ENCODE results near the gene MSMP. TPM values are rescaled to one million over a fixed set of nuclear protein-coding genes. Genes with fewer than 3 reads are reported as not detected.

MSMP gene
- total RNA-seq, 1 donor from 2014 or later: 23.2 TPM

DNA sequence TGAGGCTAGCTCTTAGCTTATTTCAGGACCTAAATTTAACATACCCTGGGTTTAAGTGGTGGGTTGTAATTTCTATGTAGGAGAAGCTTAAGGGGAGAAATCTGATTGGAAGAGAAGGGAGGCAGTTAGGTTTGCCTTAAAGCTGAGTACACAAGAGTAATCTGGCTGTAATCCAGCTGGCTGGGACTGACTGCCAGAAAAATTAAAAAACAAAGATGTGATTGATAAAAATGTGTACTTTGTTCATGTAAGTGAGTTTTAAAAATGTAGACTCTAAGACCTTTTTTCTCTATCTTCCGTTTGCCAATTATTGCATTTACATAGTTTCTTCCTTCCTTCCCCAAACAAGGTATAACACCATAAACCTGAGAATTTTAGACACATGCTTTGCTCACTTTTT lies 17.5 kb upstream of the MSMP start:
- no peak for DNase-seq (ENCODE audit: low read depth, low spot score)

DNA sequence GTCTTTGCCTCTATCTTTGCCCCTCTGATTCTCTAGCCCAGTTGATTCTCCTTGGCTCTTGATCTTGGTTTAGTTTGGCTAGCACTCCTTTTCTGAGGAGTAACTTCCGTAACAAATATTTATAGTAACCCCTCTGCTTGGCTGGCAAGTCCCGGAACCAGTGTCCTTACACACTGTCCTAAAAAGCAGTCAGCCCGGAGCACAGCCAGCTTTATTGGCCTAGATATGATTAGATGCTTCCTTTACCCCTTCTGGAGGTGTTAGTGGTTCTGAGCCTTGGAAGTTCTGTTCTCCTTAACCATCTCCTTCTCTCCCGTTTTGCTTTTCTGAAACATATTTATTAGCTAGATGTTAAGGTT lies 17.0 kb upstream of the MSMP start:
- DNase-seq (ENCODE audit: low read depth, low spot score): no peak

DNA sequence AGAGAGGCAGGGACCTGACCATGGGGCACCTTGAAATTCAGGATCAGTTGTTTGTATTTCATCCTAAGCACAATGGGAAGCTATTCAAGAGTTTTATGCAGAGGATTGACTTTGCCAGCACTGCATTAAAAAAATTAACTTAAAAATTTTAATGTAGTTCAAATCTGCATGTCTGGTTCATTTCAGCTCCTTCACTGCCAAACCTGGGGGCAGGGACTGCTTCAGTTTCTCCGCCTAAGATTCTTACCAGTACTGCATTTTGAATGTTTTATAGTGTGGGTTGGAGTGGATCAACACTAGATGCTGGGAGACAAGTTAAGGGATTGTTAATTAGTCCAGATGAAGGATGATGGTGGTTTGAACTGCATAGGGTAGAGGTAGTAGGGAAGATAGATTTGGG lies 15.7 kb upstream of the MSMP start:
- DNase-seq (ENCODE audit: low read depth, low spot score): no peak

DNA sequence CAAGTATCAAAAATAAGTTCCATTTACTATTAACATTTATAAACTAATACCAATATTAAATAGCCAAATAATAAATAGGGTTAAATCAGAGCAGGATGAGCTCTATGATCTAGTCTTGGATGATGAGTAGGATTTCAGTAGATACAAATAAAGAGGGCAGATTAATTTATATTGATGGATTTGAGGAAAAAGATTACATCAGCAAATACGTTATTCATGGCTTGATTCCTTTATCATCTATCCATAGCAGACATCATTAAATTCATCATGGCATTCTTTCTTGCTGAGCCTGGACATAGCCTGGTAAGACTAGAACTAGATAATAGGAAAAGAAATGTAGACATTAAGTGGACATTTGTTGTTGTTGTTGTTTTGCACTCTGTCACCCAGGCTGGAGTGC lies 13.4 kb upstream of the MSMP start:
- no peak for DNase-seq (ENCODE audit: low read depth, low spot score)

DNA sequence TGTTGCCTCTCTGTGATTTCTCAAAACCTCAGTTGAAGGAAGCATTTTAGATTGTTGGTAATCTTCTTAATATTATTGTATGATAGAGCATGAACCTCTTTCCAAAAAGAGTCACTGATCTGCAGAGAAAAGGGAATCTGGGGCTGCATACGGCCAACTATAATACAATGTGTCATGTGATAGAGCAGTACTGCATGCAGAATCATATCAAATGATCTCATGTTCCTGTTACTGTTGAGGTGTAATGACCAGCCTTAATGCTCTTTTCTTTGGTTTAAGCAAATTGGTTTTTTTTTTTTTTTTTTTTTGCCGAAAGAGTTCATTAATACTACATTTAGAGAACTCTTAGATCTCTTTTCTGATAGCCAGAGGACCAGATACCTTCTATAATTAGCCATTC lies 12.9 kb upstream of the MSMP start:
- DNase-seq (ENCODE audit: low read depth, low spot score): no peak

DNA sequence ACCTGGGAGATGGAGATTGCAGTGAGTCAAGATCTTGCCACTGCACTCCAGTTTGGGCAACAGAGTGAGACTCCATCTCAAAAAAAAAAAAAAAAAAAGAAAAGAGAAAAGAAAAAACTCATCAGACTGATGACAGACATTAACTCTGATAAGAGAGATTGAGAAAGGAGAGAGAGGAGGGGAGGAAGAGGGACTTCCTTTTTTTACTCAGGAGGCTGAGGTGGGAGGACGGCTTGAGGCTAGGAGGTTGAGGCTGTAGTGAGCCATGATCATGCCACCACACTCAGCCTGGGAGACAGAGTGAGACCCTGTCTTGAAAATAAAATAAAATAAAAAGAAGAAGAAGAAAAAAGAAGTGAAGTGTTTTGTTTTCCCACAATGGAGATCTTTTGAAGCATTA lies 9.7 kb upstream of the MSMP start:
- DNase-seq (ENCODE audit: low read depth, low spot score): no peak

DNA sequence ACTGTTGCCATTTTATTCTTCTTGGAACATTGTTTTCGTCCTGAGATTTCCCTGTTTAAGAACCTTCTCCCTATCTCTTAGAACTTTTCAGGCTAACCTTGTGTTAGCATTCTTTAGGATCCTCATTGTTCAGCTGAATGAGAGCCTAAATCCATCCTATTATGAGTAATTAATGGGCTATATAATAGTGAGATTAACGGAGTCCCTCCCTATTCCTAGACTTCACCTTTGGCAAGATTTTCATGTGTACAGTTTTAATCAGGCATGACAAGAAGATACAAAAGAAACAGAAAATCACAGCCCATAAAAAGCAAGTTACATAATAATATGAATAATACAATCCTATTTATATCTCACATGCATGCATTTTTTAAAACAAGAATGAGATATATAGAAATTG lies 9.1 kb upstream of the MSMP start:
- no peak for DNase-seq (ENCODE audit: low read depth, low spot score)

DNA sequence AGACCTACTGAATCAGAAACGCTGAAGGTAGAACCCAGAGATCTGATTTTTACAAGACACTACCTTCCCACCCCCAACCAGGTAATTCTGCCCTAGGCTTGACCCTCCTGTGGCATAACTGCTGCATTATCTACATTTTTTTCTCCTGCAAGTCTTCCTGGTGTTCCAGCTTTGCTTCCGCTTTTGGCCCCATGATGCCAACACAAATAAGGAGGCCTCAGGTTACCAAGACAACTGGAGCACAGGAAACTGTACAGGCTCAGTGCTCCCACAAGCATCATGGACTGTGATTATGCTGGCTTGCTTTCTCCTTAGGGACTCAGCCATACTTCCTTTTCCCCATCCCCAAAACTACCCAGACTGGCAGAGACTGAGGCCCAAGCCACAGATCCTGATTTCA lies 6.6 kb upstream of the MSMP start:
- peak; percentile 95 for DNase-seq (ENCODE audit: low read depth, low spot score)

DNA sequence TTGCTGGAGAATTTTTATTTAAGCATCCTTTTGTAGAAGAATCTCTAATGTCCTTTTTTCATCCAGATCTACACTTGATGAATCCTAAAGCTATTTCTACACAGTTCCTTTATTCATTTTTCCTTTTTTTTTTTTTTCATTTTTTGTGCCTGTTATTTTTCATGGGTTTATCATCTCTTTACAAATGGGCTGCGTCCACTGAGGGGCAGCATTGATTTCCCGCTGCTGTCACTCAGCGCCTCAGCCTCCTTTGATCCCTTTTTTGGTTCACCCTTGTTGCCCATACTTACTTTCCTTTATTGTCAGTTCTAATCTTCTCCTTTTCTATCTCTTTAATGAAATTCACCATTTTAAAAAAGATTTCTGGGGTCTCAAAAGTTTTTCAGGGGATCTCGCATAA lies 5.7 kb upstream of the MSMP start:
- DNase-seq (ENCODE audit: low read depth, low spot score): no peak

DNA sequence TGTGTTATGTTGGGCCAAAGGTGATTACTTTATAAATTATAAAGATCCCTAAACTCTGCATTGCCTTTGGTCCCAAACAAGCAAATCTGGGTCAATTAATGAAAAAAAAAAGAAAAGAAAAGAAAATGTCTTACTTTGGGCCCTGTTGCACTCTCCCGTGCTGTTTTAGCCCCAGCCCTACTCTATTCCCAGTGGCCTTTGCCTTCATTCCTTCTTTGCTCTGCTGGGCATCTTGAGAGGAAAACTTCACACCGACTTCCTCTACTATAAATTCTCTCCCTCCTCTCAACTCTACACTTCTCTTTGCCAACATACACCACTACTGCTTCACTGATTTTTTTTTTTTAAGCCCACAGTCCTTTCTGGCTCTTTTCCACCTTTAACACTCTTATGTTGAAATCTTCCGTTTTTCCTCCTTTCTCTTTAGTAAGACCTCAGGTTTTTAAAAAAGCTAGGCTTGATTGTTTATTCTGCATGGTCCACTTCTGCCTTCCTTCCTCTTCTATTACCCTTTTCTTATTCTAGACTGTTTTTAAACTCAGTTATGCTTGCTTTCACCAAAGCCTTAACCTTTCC lies 4.5 kb upstream of the MSMP start:
- DNase-seq (ENCODE audit: low read depth, low spot score): no peak

DNA sequence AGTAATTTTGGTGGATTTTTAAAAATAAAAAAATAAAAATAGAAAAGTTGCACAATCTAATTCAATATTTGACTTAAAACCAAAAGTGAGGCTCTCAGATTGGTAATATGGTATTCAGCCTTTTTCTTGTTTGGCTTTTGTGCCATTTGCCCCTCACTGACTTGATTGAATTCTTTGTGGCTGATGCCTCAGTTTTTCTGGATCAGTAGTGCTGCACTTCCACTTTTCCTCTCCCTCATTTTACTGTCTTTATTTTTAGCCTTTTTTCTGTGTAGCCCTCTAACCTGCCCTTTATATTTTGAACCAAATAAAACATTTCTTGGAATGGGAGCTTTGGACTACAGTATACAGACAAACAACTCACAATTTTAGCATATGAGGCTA lies 3.8 kb upstream of the MSMP start:
- no peak for DNase-seq (ENCODE audit: low read depth, low spot score)

DNA sequence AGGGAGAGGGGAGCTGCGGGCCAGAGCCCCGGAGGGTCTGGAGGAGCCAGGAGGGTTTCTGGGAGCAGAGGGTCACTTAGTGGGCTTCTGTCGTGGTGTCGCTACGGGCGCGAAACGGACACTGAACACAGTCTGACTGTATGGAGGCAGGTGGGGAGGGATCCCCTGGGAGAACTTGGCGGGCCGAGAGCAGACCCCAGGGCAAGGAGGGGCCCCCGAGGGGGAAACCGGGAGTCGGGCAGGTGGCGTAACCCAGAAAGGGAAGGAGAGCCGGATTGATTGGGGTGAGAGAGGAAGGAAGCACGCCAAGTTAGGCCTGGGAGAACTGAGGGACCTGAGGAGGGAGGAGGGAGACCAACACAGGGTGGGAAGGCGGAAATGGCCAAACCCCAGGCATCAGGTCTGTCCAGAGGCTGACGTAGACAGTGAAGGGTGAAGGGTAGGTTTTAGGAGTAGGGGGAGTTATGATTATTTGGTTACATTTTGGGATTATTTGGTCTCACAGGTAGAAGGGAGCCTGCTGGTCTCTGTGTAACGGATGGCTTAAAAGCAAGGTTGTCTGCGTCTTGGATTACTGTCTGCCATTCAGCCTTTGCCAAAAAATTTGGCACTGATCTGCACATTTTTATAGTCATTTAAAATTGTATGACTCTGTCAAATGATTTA lies 3.3 kb upstream of the MSMP start:
- DNase-seq (ENCODE audit: low read depth, low spot score): no peak

DNA sequence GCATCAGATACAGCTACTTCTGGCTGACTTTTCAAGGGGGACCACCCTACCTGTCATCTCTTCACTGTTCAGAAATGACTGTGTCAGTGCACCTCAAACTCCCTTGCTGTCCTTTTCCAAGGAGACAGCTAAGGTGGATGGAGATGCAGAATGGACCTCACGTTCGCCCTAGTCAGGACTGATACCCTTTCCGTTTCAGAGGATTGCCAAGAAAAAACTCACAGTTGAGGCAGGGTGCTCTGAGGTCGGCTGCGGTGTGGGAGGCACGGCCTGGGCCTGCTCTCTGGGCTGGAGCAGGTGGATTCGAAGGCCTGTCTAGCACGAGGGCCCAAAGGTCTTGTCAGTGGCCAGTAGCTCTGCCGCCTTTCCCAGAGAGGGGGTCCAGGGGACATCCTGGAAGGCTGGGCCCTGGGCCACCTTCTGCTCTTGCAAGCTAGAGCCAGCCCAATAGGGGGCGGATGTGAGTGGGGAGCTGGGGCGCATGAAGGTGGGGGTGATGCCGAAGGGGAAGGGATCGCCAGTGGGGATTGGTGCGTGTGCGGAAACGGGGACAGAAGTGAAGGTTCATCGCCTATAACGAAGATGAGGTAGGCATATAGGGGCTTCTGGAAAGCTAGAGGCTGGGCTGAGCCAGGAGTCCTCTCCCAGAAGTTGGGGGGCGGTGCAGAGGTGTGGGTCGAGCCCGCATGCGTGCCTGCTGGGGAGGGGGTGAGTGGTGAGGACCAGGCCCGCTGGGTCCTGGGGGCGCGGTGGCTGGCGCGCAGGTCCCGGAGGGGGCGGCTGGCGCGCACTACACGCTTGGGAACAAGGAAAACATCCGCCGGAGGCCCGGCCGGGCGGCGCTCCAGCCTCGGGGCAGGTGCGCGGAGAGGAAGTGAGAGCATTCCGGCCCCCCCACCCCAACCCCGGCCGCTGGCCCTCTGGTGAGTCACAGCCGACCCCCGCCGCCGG lies 2.5 kb upstream of the MSMP start:
- DNase-seq (ENCODE audit: low read depth, low spot score): no peak

DNA sequence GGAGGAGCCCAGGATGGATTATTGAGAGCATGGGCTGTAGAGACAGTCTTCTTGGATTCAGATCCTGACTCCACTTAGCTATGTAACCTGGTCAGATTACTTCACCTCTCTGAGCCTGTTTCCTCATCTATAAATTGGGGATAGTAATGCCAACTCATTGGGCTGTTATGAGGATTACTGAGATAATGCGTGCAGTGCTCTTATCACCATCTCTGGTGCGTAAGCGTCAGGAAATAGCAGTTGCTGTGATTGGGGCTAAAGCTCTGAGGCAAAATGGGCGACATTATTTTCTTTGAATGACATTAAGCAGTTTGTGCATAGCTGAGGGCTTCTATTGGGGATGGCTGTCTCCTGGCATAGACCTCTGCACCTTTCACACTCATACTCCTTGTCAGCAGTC lies 995 bp upstream of the MSMP start:
- DNase-seq (ENCODE audit: low read depth, low spot score): no peak

DNA sequence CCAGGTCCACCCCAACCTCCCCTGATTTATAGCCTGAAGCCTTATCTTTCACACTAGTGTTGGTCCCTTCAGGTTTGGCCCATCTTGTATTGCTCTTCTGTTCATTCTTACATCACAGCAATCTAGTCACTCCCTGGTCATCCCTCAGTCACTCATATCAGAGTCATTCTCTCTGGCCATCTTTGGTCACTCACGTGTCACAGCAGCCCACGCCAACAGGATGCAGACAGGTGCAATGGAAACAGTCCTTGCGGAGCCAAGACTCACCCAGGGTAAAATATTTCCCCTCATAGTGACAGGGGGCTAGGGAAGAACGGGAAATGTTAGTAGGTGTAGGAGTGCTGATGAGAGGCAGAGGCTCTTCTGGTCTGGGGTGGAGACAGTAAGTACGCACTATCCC lies 610 bp downstream of the MSMP start:
- DNase-seq (ENCODE audit: low read depth, low spot score): no peak

DNA sequence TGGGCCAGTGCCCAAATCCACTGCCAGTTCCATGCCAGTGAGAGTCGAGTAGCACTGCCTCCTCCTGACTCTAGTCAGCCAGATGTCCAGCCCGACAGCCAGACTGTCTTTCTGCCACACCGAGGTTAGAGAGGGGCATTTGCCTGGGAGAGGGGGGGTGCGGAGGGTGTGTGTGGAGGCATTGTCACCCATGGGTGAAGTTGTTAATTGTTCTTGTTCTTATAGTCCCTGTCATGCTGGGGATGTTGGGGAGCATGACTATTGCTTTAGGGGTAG lies 3.9 kb downstream of the MSMP start:
- no peak for DNase-seq (ENCODE audit: low read depth, low spot score)

DNA sequence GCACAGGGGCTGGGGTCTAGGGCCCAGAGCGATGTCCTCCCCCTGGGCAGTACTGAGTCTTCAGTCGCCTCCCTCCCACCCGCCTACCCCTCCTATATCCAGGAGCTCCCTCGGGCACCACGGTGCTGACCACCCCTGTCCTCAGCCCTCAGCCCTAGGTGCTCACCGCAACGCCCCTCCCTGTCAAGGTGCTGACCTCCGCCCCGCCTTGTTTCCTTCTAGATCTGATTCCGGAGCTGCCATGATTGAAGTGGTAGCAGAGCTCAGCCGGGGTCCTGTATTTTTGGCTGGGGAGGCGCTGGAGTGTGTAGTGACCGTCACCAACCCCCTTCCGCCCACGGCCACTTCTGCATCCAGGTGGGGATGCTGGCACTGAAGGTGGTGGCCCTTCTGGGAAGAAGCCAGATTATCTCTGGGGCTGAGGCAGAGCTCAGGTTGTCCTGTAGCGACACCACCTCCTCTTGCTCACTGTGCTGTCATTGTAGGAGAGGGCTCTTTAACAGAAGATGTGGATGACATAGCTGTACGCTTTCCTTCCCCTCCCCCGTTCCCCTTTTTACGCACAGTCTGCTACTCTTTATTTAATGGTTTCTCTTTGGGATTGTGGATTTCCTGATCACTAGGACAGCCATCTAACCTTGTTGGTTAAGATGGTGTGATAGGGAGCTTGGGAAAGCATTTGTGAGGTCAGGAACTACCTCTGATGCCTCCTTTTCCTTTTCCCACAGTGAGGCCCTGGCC lies 4.4 kb downstream of the MSMP start:
- no peak for DNase-seq (ENCODE audit: low read depth, low spot score)

DNA sequence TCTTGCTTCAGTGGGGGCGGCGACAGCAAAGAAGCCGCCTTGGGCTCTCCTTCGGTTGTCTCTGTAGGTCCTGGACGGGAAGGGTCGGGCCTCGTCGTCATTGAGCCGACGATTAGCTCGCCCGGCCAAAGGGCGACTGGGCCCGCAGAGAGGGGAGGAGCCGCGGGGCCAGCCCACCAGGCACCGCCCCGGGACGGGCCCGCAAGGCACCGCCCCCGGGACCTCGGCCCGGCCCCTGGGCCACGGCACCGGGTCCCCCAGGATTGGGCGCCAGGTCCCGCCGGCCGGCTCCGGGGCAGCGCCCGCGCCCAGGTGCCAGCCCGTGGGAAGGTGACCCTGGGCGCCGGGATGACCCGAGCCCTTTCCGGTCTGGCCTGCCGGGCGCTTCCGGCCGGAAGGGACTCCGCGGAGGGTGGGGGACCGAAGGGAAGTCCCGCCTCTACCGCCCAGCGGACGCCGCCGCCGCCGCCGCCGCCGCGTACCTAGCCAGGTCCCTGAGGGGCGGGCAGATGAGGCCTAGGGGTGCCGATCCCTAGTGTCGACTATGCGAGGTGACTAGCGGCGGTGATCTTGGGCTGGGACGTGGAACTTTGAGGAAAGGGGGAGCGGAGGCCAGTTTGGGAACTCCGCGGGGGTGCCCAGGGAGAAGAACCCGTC lies 5.1 kb downstream of the MSMP start, which contains the start of the genes GBA2 and RGP1:
TSS of gene GBA2 (minus strand) at position 371 of the 657 bp plus-strand sequence. CDS start 524 bp downstream, outside the sequence.
TSS of gene RGP1 (plus strand) at position 430 of the 657 bp plus-strand sequence. CDS start 469 bp downstream, outside the sequence.
- no peak for DNase-seq (ENCODE audit: low read depth, low spot score)

DNA sequence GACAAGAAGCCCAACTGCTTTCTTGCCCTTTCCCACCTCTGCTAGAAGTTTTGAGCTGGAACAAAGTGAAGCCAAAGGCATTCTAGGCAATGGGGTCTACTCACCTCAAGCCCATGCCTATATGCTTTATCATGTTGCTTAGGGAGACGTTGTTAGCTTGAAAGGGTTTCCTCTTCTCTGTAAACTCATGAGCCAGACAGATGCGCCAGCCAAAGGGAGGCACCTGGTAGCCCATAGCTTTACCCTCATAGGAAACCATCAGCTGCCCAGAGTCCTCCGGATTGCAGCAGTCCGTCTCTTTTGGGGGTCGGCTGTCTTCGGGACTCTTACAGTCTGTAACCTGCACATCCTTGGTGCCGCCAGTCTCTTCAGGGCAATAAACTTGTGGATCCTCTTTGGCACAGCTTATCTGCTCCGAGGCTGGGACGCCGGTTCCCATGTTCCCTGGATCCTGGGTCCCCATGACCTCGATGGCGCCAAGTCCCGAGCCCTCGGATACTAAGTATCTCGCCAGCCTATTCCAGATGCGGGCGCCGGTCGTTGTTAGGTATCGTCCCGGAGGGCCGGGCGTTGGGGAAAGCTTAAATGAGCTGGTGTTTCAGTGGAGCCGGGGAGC lies 5.7 kb downstream of the MSMP start:
- DNase-seq (ENCODE audit: low read depth, low spot score): no peak

DNA sequence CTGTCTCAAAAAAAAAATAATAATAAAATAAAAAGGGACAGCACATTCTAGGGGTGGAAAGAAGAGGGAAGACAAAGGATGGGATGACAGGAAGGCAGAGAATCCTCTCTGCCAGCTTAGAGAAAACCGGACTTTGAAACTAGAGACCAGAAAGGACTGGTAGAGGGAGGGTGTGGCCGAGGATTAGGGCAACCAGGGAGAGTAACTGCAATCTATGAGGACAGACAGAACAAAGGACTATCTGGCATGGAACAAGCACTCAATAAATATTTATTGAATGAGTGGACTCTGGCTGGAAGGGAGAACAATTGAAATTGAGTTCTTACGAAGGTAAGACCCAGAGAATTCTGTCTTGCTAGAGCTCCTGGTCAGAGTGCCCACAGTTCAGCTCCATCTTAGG lies 7.5 kb downstream of the MSMP start:
- DNase-seq (ENCODE audit: low read depth, low spot score): no peak

DNA sequence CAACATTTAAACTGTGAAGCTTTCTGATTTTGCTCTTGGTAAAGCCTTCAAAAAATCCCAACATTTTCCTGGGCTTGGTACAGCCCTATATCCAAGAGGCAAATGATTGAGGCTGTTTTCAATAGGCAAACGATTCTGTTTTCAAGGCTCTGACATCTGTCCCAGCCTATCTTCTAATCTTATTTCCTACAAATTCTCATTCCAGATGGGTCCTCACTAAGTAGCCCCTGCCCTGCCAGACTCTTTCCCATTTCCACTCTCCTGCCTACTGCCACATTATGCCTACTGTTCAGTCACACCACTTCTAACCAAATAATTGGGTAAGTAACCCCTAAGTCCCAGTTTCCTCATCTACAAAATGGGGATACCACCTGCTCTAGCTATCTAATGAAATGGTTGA lies 8.5 kb downstream of the MSMP start:
- no peak for DNase-seq (ENCODE audit: low read depth, low spot score)
